SU-DHL-6 (cell line): ENCODE measurements around the gene ARID3B.

Experiments used
- H2AFZ ChIP-seq: fragments of 200-600 bp; sonication (generic); 2 replicates; pipeline ENCODE4 v1.6.1; 2014; ENCODE audit warnings: low read depth, mild to moderate bottlenecking, moderate library complexity, mixed read lengths, antibody characterized with exemption, low read length; ENCODE audit not compliant: severe bottlenecking
- H3F3A ChIP-seq: fragments of 200-600 bp; shearing (Covaris generic); 2 replicates; pipeline ENCODE4 v1.6.0; 2016; ENCODE audit warnings: antibody characterized with exemption, mild to moderate bottlenecking; ENCODE audit not compliant: insufficient read depth
- H3K27ac ChIP-seq: fragments of 200-600 bp; sonication (generic); 2 replicates; pipeline ENCODE4 v1.5.1; 2016; ENCODE audit warnings: low read depth, mild to moderate bottlenecking, low read length, moderate library complexity, mixed read lengths
- H3K27me3 ChIP-seq: fragments of 200-600 bp; sonication (generic), shearing (Covaris generic); 2 replicates; pipeline ENCODE4 v1.6.0; 2014; ENCODE audit warnings: mild to moderate bottlenecking, low read length
- H3K36me3 ChIP-seq: fragments of 200-600 bp; sonication (generic); 2 replicates; pipeline ENCODE4 v1.6.1; 2014; ENCODE audit warnings: mild to moderate bottlenecking, low read length, mixed read lengths
- H3K4me2 ChIP-seq: fragments of 300-600, 200-600 bp; shearing (Covaris generic), sonication (generic); 2 replicates; pipeline ENCODE4 v1.6.0; 2014; ENCODE audit warnings: low read length, low read depth, mild to moderate bottlenecking; ENCODE audit not compliant: poor library complexity, severe bottlenecking
- H3K4me3 ChIP-seq: fragments of 200-600 bp; sonication (generic); 2 replicates; pipeline ENCODE4 v1.5.1; 2014; ENCODE audit warnings: antibody characterized with exemption, low read length, mild to moderate bottlenecking, mixed read lengths; ENCODE audit not compliant: insufficient read depth, poor library complexity, severe bottlenecking
- H3K79me2 ChIP-seq: fragments of 200-600 bp; sonication (generic); 2 replicates; pipeline ENCODE4 v1.6.1; 2014; ENCODE audit warnings: mild to moderate bottlenecking, low read length, moderate library complexity; ENCODE audit not compliant: insufficient read depth
- H3K9ac ChIP-seq: fragments of 200-600 bp; sonication (generic); 2 replicates; pipeline ENCODE4 v1.7.0; 2014; ENCODE audit warnings: mild to moderate bottlenecking, low read length
- H3K9me2 ChIP-seq: fragments of 200-600 bp; sonication (generic); replicated peaks from 2 replicates; pipeline ENCODE4 v1.6.1; 2014; ENCODE audit warnings: low read length; ENCODE audit not compliant: insufficient read depth
- H3K9me3 ChIP-seq: fragments of 200-600 bp; sonication (generic); 2 replicates; pipeline ENCODE4 v1.6.1; 2014; ENCODE audit warnings: low read length, mixed read lengths; ENCODE audit not compliant: insufficient read depth
- H4K20me1 ChIP-seq: fragments of 200-600 bp; sonication (generic); 2 replicates; pipeline ENCODE4 v1.6.1; 2014; ENCODE audit warnings: low read depth, mild to moderate bottlenecking, antibody characterized with exemption, low read length, moderate library complexity, mixed read lengths
- EZH2phosphoT487 ChIP-seq: fragments of 200-600 bp; sonication (generic), shearing (Covaris generic); conservative IDR thresholded peaks from 2 replicates; pipeline ENCODE4 v1.6.1; 2018; ENCODE audit warnings: mild to moderate bottlenecking, antibody characterized with exemption, low read length, moderate library complexity, mixed read lengths
- TF ChIP-seq, protein P1 (sequence below): fragments of 200-600 bp; sonication (generic); IDR thresholded peaks from one replicate; pipeline ENCODE4 v1.5.1; 2017; ENCODE audit warnings: antibody characterized with exemption, mild to moderate bottlenecking, low read length, moderate library complexity; ENCODE audit not compliant: insufficient read depth, poor library complexity, severe bottlenecking

The ARID3B gene

DNA sequence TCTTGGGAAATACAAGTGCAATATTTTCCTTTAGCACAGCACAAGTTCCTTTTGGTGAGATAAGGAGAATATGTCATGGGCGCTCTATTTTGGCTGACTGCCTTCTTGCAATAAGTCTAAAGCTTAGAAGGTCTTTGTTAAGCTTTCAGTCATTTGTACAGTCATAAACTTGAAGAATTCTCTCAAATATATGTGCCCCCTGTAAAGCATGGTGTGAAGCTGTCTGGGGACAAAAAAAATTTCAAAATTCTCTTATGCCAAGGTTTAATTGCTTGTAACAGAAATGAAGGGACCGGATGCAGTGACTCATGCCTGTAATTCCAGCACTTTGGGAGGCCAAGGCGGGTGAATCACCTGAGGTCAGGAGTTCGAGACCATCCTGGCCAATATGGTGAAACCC lies 21.7 kb upstream of the ARID3B start:
- no peaks in the 10 kb centered on the region for H3K27me3 ChIP-seq
- no peak overlapping the region for H2AFZ ChIP-seq
- no peak overlapping the region for H3K27ac ChIP-seq
- no peak overlapping the region for H3K4me3 ChIP-seq
- H3K36me3 ChIP-seq = no peaks in the 10 kb centered on the region
- H4K20me1 ChIP-seq = no peaks in the 10 kb centered on the region
- no peak overlapping the region for H3K9ac ChIP-seq
- no peaks in the 10 kb centered on the region for H3F3A ChIP-seq
- H3K79me2 ChIP-seq = no peaks in the 10 kb centered on the region
- H3K4me2 ChIP-seq = no peak overlapping the region
- H3K9me3 ChIP-seq = no peaks in the 10 kb centered on the region
- no peaks in the 10 kb centered on the region for H3K9me2 ChIP-seq
- TF ChIP-seq, protein P1, sequence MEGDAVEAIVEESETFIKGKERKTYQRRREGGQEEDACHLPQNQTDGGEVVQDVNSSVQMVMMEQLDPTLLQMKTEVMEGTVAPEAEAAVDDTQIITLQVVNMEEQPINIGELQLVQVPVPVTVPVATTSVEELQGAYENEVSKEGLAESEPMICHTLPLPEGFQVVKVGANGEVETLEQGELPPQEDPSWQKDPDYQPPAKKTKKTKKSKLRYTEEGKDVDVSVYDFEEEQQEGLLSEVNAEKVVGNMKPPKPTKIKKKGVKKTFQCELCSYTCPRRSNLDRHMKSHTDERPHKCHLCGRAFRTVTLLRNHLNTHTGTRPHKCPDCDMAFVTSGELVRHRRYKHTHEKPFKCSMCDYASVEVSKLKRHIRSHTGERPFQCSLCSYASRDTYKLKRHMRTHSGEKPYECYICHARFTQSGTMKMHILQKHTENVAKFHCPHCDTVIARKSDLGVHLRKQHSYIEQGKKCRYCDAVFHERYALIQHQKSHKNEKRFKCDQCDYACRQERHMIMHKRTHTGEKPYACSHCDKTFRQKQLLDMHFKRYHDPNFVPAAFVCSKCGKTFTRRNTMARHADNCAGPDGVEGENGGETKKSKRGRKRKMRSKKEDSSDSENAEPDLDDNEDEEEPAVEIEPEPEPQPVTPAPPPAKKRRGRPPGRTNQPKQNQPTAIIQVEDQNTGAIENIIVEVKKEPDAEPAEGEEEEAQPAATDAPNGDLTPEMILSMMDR = no peak

DNA sequence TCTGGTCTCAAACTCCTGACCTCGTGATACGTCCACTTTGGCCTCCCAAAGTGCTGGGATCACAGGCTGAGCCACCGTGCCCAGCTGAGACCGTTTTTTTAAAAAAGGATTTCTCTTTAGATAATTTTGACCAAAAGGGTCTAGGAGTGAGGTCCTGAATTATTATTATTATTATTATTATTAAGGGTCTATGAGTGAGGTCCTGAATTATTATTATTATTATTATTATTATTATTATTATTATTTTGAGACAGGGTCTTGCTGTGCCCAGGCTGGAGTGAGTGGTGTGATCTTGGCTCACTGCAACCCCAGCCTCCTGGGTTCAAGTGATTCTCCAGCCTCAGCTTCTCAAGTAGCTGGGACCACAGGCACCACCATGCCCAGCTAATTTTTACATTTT lies 20.6 kb upstream of the ARID3B start:
- no peaks in the 10 kb centered on the region for H3K79me2 ChIP-seq
- H3K27me3 ChIP-seq = no peaks in the 10 kb centered on the region
- H3K36me3 ChIP-seq = no peaks in the 10 kb centered on the region
- H3K9me3 ChIP-seq = no peaks in the 10 kb centered on the region
- no peak overlapping the region for H3K4me3 ChIP-seq
- TF ChIP-seq, protein P1 = no peak
- no peak for TF ChIP-seq EZH2phosphoT487
- H3K9ac ChIP-seq = no peak overlapping the region
- no peak overlapping the region for H3K27ac ChIP-seq
- H3F3A ChIP-seq = no peaks in the 10 kb centered on the region
- no peak overlapping the region for H2AFZ ChIP-seq
- no peaks in the 10 kb centered on the region for H3K9me2 ChIP-seq
- H3K4me2 ChIP-seq = no peak overlapping the region
- no peaks in the 10 kb centered on the region for H4K20me1 ChIP-seq

DNA sequence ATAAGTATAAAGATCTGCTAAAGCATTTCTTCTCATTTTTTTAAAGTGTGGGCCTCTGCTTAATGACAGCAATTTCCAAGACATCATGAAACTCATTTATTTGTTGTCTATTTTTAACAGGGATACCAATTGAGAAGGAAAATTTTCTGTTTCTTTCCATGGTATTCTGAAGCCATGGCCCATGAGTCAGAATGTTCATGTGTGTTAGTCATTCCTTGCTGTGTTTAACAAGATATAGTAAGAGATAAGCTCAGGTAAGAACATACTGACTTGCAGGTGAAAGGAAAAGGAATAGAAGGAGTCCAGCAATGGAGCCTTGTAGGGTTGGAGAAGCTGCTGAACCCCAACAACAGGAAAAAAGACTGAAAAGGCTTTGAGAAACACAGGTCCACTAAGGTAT lies 17.0 kb upstream of the ARID3B start:
- H3K36me3 ChIP-seq = no peaks in the 10 kb centered on the region
- TF ChIP-seq, protein P1 = no peak
- no peak for TF ChIP-seq EZH2phosphoT487
- no peaks in the 10 kb centered on the region for H3K9me2 ChIP-seq
- no peak overlapping the region for H3K27ac ChIP-seq
- no peak overlapping the region for H3K4me2 ChIP-seq
- H2AFZ ChIP-seq = no peak overlapping the region
- no peak overlapping the region for H3K4me3 ChIP-seq
- no peaks in the 10 kb centered on the region for H3K9me3 ChIP-seq
- no peaks in the 10 kb centered on the region for H3F3A ChIP-seq
- no peak overlapping the region for H3K9ac ChIP-seq
- no peaks in the 10 kb centered on the region for H3K79me2 ChIP-seq
- H3K27me3 ChIP-seq = no peaks in the 10 kb centered on the region
- no peaks in the 10 kb centered on the region for H4K20me1 ChIP-seq

DNA sequence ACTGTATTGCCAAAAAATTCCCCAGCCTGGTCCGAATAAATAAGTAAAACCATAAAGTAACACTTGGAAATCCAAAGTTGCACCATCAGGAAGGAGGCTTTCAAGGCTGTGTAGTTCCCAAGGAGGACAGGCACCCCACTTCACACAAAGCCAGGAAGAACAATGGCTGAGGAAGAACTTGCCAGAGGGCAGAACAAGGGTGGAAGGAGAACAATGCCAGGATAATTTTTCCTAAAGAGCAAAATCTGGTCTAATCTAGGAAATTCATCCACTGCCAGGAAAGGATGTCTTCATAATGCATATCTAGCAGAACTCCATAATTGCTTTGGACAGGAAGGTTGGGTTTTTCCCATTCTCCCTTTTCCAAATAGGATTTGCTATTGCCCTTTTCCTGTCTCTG lies 15.7 kb upstream of the ARID3B start:
- Histone ChIP-seq H3K27ac (no peak overlapping the region), H3K4me2 (no peak overlapping the region), H3K9me2 (no peaks in the 10 kb centered on the region)

More for the DNA sequence above, 15.7 kb upstream of the ARID3B start:
- no peaks in the 10 kb centered on the region for H3K36me3 ChIP-seq
- no peaks in the 10 kb centered on the region for H3K9me3 ChIP-seq
- no peak for TF ChIP-seq EZH2phosphoT487
- TF ChIP-seq, protein P1 = no peak
- H2AFZ ChIP-seq = no peak overlapping the region
- no peaks in the 10 kb centered on the region for H3F3A ChIP-seq
- no peak overlapping the region for H3K4me3 ChIP-seq
- H3K79me2 ChIP-seq = no peaks in the 10 kb centered on the region
- no peaks in the 10 kb centered on the region for H4K20me1 ChIP-seq
- H3K9ac ChIP-seq = no peak overlapping the region
- H3K27me3 ChIP-seq = no peaks in the 10 kb centered on the region
